ENCODE measurements around the gene NOSTRIN.

- TF ChIP-seq POLR2A (IDR thresholded peaks at IDR 0.05; ENCODE audit: extremely low read depth, insufficient read length) (no peak), CTCF (IDR thresholded peaks at IDR 0.05; ENCODE audit: low read depth, low read length) (no peak)
Measured at GRCh38 chr2:168753765-168754329, 48.6 kb upstream of the NOSTRIN start.
